Glomerular endothelial cell (primary cell): ENCODE data around the gene INTS11. TPM values are rescaled to one million over a fixed set of nuclear protein-coding genes. Genes with fewer than 3 reads are reported as not detected.
"Not testable (repeated sequence)": the region's sequence is repeated elsewhere in the genome, so short reads cannot be mapped to it uniquely, and the experiment has no call there.

ENCODE experiments used
- DNase-seq: peaks from one replicate; pipeline ENCODE4 v3.0.0-alpha.2; 2011; ENCODE audit warnings: low read depth, low spot score; ENCODE audit errors: extremely low read depth
- total RNA-seq: library from RNA; depleted of rRNA; stranded (reverse); fragments of >200 nt; gene quantifications from 2 replicates; pipeline ENCODE4 v1.2.3, GENCODE V29; 2015

The INTS11 gene
- total RNA-seq, result 104 and 110 TPM in 2 replicates

DNA sequence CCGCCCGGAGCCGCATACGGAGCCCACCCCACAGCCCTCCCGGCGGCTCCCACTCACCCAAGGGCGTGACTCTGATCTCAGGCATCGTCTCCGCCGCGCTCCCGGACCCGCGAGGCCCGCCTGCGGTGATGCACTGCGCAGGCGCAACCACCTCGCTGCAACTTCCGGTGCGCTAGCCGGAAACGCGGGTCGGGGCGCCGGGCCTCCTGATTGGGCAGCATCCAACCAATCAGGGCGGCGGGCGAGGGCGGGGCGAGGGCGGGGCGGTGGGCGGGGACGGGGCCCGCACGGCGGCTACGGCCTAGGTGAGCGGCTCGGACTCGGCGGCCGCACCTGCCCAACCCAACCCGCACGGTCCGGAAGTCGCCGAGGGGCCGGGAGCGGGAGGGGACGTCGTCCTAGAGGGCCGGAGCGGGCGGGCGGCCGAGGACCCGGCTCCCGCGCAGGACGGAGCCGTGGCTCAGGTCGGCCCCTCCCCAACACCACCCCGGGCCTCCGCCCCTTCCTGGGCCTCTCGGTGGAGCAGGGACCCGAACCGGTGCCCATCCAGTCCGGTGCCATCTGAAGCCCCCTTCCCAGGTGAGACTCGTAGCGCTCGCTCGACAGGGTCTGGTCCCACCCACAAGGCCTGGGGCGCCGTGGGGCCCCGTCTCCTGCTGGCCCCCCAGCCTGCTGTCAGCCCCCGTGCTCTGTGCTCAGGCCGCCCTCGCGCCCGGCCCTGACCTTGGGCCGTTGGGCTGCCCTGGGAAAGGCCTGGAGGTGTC, at the start of gene INTS11, which contains the start of gene CPTP:
TSS of gene INTS11 (minus strand) at position 137 of the 764 bp plus-strand sequence. CDS start at position 85, 52 bp downstream.
TSS of gene CPTP (plus strand) at position 279 of the 764 bp plus-strand sequence. CDS start 2,109 bp downstream, outside the sequence.
- DNase-seq, result no peak

DNA sequence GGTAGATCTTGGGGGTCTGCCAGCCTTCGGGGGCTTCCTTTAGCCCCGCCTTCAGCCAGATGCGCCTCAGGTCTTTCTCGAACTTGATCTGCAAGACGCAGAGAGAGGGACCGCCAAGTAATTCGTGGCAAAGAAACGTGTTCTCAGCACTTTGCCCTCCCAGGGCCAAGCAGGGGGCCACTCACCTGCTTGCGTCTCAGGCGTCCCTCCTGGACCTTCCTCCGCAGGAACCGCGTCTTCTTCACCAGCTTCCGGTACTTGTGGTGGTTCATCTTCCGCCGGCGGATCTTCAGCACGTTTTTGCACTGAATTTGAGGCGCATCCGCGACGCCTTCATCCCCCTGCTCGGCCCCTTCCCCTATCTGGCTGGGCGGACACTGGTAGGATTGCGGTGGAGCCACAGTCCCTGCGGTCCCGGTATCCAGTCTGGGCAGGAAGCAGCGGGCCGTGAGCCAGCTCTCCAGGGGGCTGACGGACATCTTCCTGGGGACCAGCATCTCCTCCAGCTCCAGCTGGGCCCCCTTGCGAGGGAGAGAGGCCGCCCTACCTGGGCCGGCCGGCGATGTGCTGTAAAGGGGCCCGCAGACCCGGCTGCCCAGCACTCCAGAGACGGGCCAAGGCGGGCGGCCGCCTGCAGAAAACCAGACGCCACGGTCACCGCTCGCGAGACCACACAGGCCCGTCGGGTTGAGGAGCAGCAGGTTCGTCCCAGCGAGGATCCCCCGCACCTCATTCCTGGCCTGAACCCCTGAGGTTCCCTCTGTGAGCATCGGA, 49.5 kb upstream of the INTS11 start:
- no peak for DNase-seq

DNA sequence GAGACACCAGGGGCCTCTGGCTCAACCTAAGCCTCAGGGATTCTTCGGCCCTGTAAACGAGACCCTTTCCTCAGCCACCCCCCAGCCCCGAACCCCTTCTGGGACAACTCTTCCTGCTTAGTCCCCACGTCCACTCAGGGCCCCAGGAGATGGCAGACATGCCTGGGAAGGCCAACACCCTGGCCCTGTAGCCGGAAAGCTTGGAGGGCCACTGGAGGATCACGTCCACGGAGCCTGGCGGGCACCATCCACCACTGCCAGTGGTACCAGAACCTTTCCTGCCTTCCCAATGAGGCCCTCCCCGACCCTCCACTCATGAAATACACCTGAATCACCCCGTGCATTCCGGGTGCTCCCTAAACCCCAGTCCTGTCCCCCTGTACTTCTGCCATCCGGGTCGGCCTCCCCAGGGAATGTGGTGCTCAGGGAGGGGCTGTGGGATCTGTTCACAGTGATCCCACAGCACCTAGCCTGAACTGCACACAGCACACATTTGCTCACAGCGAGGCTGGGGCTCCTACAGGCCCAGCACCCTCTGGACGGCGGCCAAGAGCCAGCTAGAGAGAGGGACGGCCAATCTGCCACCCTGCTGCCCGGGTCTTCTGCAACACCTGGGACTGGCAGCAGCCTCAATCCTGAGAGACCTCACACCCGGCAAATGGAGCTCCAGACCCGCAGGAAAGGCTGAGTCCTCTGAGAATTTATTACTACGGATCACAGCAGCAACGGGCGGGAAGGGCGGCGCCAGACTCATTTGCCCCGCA, 48.8 kb upstream of the INTS11 start:
- no peak for DNase-seq

DNA sequence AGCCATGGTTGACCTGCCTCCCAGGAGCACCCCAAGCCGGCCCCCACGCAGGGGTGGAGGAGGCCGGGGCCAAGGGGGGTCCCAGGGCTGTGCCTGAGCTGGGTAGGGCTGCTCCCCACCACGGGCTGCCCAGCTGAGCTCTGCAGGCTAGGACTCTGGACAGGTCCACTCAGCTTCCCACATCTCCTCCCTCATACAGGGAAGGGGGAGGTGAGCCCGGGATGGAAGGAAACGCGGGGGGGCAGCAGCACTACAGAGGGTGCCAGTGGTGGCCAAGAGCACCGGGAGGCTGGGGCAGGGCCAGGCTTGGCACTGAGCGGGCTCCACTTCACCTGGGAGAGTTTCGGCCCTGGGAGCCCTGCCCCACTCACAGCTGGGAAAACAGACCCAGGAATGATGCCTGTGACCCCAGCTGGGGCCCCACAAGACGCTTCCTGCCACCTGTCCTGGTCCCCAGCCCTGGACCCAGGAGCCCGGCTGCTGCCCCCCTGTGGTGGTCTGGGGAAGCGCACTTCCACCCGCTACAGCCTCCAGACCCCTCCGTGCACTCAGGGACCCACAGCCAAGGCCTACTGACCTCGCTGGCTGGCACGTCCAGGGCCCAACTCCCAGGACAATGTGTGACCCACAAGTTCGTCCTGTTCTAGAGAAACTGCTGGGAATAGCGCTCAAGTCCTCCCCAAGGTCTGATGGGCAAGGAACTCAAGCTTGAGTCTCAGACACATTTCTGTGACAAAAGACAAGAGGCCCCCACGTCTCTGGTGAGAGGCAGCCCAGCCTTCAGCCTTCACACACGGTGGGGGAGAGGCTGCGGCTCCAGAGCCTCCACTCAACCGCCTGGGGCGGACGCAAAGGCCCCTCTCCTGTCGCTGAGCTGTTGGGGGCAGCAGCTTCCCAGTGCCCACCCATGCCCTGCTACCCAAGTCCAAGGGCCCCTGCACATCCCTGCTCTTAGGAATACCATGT, 47.6 kb upstream of the INTS11 start:
- no peak for DNase-seq

DNA sequence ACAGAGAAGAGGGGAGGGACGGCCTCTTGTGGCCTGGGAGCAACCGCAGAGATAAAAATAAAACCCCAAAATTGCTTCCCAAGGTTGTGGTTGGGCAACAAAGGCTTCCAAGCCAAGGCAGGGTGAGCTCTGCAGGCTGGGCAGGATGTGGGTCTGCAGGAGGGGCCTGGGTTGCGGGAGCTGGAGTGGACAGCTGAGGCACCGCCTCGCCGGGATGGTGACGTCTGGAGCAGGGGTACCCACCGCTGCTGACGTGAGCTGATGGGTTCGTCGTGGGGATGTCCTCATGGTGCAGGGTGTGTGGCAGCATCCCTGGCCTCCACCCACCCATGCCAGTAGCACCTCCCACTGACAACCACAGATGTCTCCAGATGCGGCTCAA, 46.9 kb upstream of the INTS11 start:
- DNase-seq, result no peak

DNA sequence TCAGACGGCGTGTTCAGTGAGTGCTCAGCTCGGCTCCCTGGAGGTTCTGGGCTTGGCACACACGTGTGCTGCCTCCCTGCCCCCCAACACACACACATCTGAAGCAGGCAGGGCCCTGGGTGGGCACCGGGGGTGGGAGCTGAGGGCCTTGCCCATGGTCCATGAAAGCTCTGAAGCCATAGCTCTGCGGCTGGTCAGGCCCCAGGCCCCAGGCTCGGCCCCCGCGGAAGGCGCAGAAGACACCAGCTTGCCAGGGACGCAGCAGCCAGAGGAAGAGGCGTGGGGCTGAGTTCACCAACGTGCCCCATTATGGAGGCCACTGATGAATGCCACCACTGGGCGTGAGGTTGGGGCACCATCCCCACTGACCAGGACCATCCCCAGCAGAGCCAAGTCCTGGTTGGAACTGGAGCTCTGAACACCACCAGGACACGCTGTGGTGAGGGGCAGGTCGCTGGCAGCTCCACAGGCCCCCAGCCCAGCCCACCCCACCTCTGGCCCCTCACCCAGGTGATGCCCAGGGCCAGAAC, 46.4 kb upstream of the INTS11 start:
- no peak for DNase-seq

DNA sequence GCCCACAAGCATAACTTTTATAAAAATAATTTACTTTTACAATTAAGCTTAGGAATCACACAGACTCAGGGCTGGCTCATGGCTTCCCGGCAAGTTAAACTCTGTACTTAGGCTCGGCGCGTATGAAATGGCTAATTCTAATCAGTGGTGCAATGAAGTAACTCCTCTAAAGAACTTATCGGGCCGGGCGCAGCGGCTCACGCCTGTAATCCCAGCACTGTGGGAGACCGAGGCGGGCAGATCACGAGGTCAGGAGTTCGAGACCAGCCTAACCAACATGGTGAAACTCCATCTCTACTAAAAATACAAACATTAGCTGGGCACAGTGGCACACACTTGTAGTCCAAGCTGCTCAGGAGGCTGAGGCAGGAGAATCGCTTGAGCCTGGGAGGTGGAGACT, 45.6 kb upstream of the INTS11 start:
- not testable (repeated sequence) for DNase-seq

DNA sequence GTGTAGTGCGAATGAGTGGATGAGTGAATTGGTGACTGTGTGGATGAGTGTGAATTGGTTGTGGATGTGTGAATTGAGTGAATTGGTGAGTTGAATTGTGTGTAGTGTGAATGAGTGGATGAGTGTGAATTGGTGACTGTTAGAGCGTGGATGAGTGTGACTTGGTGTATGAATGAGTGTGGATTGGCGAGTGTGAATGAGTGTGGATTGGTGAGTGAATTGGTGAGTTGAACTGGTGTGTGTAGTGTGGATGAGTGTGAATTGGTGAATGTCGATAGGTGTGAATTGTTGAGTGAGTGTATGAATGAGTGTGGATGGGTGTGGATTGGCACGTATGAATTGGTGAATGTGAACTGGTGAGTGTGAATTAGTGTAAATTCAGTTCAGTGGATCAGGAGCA, 42.9 kb upstream of the INTS11 start:
- DNase-seq, result no peak

DNA sequence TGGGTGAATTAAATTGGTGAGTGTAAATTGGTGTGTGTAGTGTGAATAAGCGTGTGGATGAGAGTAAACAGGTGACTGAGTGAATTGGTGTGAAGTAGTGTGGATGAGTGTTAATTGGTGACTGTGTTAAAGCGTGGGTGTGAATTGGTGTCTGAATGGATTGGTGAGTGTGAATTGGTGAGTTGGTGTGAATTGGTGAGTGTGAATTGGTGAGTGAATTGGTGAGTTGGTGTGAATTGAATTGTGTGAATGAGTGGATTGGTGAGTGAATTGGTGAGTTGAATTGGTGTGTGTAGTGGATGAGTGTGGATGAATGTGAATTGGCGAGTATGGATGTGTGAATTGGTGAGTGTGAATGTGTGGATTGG, 42.2 kb upstream of the INTS11 start:
- DNase-seq, result no peak

DNA sequence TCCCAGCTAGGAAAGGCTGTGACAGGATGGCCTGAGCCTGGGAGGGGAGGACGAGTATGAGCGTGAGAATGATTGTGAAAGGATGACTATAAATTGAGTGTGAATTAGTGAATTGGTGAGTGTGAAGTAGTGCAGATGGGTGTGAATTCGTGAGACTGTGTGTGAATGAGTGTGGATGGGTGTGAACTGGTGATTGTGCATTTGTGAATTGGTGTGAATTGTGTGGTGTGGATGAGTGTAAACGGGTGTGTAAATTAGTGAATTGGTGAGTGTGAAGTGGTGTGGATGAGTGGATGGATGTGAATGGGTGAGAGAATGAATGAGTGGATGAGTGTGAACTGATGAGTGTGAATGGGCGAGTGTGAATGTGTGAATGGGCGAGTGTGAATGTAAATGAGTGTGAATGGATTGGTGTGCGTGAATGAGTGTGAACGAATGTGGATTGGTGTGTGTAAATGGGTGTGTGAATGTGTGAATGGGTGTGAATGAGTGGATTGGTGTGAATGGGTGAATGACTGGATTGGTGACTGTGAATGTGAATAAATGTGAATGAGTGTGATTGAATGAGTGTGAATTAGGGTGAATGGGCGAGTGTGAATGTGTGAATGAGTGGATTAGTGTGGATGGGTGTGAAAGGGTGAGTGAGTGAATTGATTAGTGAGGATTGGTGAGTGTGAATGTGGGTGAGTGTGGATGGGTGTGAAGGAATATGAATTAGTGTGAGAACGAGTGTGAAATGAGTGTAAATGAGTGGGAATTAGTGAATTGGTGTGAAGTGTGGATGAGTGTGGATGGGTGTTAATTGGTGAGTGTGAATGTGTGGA, 41.6 kb upstream of the INTS11 start:
- no peak for DNase-seq

DNA sequence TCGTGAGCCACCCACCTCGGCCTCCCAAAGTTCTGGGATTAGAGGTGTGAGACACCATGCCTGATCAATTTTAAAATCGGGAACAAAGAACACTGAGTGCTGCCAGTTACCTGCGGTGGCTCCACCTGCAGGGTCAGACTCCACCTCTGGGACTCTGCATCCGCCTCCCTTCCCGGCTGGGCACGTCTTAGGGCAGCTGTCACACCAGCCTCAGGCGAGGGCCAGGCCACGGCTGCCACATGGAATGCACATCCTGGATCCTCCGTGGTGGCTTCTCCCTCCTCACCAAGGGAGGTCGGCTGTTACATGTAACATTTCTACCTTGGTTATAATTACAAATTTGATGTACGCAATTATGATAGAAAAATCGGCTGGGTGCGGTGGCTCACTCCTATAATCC, 39.8 kb upstream of the INTS11 start:
- DNase-seq, result no peak

DNA sequence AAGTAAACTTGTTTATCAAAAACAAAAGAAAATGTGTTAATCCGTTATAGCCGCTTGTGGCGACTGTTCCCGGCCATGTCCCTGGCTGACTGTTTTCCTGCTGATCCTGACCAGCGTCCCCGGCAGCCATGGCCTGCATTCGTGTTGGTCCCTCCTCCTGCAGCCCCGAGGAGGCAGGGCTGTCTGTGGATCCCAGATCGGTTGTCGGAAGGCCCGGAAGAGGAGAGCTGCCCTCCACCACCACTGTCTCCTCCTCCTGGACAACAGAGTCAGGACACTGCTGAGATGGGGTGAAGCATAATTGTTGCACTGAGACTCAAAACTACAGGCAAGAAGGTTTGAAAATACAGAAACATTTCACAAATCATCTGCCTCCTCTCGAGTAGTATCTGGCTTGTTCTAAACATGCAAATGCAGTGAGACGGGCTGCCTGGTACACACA, 37.5 kb upstream of the INTS11 start:
- no peak for DNase-seq

DNA sequence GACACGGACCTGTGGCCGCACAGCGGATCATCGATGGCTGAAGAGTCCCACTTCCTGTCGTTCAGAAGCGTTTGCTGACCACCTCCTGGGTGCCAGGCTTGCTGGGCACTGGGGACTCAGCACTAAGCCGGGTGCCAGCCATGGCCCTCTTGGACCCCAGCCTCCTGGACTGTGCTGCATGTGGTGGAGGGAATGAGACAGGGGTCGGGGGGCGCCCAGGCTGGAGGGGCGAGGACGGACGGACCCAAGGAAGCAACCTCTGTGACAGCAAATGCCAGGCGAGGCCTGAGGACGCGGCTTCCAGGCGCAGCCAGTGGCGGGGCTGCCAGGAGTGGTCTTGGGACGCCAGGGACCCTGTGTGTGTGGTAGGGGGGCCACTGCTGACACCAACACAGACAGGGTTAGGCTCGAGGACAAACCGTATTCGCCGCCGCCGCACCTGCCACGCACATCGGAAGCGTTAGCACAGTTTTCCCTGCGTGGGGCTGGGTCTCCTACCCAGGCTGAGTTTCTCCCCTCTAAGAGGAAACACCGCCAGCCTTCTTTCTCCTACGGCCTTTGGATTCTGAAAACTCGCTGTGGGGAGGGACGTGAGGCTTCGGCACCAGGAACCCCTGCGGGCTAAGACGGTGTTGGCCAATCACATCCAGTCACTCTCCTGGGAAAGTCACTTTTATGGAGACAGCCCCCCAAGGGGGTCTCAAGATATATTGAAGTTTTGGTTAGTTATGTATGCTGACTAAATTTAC, 36.9 kb upstream of the INTS11 start:
- DNase-seq, result no peak

DNA sequence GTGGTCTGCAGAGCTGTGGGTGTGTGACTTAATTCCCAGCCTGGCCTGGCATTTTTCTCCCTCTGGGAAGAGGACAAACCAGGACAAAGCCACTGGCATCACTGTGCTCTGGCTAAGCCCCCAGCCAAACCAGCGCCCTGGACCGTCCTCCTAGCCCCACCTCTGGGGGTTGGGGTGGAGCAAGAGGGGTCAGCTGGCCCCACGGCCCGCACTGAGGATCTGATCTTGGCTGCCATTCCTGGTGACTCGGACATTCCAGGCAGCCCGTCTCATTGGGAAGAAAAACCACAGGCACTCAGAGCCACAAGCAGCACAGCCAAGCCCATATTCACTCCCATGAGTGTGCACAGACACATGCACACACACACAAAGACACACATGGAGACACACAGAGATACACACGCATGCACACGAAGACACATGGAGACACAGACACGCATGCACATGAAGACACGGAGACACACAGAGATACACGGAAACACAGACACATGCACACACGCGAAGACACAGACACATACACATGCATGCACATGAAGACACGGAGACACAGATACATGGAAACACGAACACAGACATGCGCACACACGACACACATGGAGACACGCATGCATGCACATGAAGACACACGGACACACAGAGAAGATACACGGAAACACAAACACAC, 36.2 kb upstream of the INTS11 start:
- no peak for DNase-seq

DNA sequence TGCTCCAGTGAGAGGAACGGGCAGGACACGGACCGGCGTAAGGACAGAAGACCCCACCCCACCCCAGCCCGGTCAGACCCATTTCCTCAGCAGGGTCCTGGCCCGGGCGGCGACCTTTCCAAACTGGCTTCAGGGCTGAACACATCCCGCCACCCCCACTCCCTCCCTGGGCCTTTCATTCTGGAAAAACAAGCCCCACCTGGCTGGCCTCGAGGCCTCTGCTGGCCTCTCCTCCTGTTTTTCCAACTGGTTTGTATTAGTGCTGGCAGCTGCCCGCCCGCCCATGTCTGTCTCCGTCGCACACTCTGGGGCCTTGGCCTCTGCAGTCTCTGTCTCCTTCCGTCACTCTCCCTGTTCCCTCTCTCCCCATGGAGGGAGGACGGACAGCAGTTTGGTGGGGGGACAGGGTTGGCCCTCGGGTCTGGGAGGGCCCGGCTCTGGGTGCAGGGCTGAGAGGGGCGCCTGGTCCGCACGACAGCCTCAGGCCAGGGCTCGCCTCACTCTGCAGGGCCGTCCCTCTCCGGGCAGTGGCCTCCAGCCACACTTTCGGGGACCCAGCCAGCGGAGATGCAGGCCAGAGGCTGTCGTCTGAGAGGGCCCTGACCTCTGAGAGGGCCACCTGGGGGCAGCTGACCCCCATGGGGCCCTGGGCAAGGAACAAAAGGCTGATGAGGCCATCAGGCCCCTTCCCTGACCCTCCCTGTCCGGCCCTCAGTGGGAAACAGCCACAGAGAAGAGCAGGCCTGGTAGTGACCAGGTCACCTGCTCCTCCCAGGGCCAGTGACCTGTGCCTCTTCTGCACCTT, 35.4 kb upstream of the INTS11 start:
- DNase-seq, result no peak

DNA sequence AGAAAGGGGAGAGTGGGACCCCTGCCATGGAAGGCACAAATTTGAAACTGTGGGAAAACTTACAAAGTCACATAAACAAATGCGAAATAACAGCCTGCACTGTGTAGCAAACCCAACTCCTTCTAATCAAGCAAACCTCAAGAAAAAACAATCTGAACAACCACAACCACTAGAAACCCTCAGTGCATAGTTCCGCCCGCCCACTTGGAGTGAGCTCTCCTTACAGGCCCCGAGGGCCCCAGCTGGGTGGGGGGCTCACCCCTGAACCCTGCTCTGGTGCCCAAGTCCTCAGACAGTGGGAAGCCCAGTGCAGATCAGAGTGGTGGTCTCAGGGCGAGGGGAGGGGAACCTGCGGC, 34.8 kb upstream of the INTS11 start:
- no peak for DNase-seq
